Mucosa of descending colon (tissue), 3 donors: ENCODE data around the gene NAP1L1. TPM values are rescaled to one million over a fixed set of nuclear protein-coding genes. Genes with fewer than 3 reads are reported as not detected.

ENCODE experiments used
- ATAC-seq: fragments of 200-7000 bp; cut with Tn5 transposase; one replicate; pipeline ENCODE4 v1.9.1; 2020; ENCODE audit warnings: mild to moderate bottlenecking, moderate library complexity
- DNase-seq, 3 donors: peaks; one replicate each; pipeline ENCODE4 v3.0.0-alpha.2; 2020
- H3K36me3 ChIP-seq: fragments of 200-600 bp; one replicate; pipeline ENCODE4 v1.8.0; 2021; ENCODE audit warnings: low read depth, mild to moderate bottlenecking
- H3K4me1 ChIP-seq: fragments of 200-600 bp; one replicate; pipeline ENCODE4 v1.8.0; 2021; ENCODE audit warnings: low read depth, mild to moderate bottlenecking
- H3K4me3 ChIP-seq: fragments of 200-600 bp; one replicate; pipeline ENCODE4 v1.8.0; 2021; ENCODE audit warnings: mild to moderate bottlenecking
- H3K9me3 ChIP-seq: fragments of 200-600 bp; one replicate; pipeline ENCODE4 v1.8.0; 2021; ENCODE audit warnings: mild to moderate bottlenecking
- intact Hi-C, 2 donors: fragments of 100-400 bp; cut with DNase I in 1 of 2; cut with micrococcal nuclease in 1 of 2; formaldehyde crosslinking; loops; one replicate each; pipeline versions ENCODE4 v1.11.0 to v1.11.1; 2022; cut with DNase I, micrococcal nuclease
- total RNA-seq, 3 donors: library from RNA; stranded (reverse); fragmentation: NEBNext Ultra II Directional in 2 of 3; extraction: Animal tissue kit (Norgen Biotek cat#: 25700) in 2 of 3; gene quantifications; one replicate each; pipeline versions ENCODE4 v1.2.1 to v1.2.4, GENCODE V29; 2021 to 2023
- TF ChIP-seq, protein P1 (sequence below): fragments of 200-600 bp; IDR thresholded peaks from one replicate; pipeline ENCODE4 v1.8.0; 2022; ENCODE audit warnings: antibody characterized with exemption, mild to moderate bottlenecking
- donor health status: DM: no; HTN: no; CAD: no; lungs with moderate emphysema.
- donor health status: DM: no; HTN: no; CAD: no.
- donor health status: DM: no; HTN: yes; CAD: no.

The NAP1L1 gene
- total RNA-seq, 3 donors from 2014 or later: 81.4 to 310 (median 142) TPM

DNA sequence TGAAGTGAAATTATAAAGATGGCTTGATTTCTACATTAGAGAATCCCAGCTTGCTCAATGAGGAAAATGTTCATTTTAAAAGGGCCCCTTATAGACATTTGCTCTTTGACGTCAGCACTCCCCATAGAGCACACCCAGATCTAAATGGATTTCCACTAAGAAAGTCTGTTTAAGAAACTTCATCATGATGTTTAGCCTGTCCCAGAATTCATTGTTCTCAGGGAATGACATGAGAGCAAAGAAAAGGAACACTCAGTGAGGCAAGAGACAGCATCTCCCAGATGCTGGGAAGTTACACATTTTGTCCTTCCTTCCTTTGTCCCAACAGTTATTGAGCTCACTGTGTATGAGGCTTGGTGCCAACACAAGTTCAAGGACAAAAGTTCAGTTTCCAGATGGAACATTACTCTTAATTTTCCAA, 57.8 kb downstream of the NAP1L1 start:
- no peak for DNase-seq
- intact Hi-C loops: no loop called here
- no peak overlapping the region for H3K4me3 ChIP-seq

DNA sequence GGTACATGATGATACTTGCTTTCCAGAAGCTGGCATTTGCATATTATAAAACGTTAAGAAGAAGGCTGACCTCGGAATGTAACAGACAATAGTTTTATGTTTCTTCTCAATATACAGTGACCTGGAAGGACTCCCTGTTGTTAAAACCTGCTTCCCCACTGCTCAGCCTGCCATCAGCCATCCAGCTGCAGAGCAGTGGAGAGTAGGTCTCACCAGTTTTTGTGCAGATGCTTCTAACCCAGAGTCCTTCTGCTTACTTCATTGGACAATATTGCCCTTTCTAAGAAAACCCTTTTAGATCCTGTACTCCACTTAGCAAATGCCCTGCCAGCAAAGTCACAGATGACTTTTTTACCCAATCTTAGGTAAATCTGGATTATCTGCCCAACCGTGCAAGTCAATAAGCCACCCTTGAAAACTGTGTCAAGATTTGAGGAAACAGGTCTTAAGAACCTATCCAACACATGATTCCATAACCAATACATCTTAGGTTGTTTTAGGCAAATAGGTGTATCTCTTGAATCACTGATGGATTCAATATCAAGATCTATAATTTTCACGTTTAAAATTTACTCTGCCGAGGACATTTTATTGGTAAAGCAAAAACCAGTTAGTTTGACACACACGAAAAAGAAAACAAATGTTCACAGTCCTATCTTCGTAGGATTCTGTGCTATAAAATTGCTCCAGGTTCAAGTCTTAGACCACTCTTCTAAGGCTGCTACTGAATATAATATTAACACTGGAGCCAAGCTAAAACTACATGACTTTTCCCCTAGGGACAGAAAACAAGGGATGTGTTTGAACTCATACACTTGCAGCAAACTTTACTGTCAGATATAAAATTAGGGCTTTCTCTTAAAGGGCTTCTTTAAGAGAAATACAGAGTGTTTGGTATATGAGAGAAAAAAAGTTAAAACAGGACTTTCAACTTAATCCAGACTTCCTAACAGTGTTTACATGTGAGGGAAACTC, 58.6 kb downstream of the NAP1L1 start:
- Histone ChIP-seq H3K4me3 (no peak overlapping the region), H3K4me1 (no peaks in the 10 kb centered on the region), H3K36me3 (no peaks in the 10 kb centered on the region), H3K9me3 (no peaks in the 10 kb centered on the region)
- intact Hi-C loops: no loop called here
- DNase-seq (no peak), ATAC-seq (no peak)
- TF ChIP-seq, protein P1, sequence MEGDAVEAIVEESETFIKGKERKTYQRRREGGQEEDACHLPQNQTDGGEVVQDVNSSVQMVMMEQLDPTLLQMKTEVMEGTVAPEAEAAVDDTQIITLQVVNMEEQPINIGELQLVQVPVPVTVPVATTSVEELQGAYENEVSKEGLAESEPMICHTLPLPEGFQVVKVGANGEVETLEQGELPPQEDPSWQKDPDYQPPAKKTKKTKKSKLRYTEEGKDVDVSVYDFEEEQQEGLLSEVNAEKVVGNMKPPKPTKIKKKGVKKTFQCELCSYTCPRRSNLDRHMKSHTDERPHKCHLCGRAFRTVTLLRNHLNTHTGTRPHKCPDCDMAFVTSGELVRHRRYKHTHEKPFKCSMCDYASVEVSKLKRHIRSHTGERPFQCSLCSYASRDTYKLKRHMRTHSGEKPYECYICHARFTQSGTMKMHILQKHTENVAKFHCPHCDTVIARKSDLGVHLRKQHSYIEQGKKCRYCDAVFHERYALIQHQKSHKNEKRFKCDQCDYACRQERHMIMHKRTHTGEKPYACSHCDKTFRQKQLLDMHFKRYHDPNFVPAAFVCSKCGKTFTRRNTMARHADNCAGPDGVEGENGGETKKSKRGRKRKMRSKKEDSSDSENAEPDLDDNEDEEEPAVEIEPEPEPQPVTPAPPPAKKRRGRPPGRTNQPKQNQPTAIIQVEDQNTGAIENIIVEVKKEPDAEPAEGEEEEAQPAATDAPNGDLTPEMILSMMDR: no peak

More for the DNA sequence above, 57.8 kb downstream of the NAP1L1 start:
- H3K4me1 ChIP-seq: peaks cover 3% of the 10 kb centered on the region
- H3K36me3 ChIP-seq: no peaks in the 10 kb centered on the region
- H3K9me3 ChIP-seq: no peaks in the 10 kb centered on the region
- ATAC-seq: no peak
- TF ChIP-seq, protein P1: no peak

DNA sequence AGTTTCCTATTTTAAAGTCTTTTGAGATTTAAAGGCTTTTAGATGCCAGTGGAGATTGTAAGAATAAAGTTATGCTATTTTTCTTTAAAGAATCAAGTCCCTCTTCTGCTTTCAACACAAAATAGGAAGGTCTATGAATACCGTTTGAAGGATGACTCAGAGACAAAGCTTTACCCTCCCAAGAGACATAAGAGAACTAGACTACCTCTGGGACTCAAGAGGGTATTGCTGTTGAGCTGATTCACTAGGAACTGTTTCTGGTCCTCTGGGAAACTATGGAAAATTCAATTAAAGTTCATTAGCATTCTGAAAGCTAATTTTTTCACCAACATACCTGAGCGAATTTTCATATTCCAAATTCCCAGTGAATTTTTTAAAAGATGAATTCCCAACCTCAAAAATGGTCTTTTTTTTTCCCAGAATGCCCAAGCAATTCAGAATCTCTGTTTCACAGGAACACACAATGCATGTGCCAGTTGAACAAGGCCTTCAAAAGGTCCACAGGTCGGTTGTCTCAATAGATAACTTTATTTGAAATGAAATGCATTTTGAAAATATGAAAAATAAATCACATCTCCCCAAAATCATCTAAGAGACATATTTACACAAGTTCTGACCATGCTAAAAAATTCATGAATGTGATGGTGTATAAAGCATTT, 59.4 kb downstream of the NAP1L1 start:
- no peaks in the 10 kb centered on the region for H3K4me1 ChIP-seq
- H3K9me3 ChIP-seq: no peaks in the 10 kb centered on the region
- intact Hi-C loops: no loop called here
- ATAC-seq (no peak), DNase-seq (no peak)
- TF ChIP-seq, protein P1: no peak
- no peak overlapping the region for H3K4me3 ChIP-seq
- no peaks in the 10 kb centered on the region for H3K36me3 ChIP-seq

DNA sequence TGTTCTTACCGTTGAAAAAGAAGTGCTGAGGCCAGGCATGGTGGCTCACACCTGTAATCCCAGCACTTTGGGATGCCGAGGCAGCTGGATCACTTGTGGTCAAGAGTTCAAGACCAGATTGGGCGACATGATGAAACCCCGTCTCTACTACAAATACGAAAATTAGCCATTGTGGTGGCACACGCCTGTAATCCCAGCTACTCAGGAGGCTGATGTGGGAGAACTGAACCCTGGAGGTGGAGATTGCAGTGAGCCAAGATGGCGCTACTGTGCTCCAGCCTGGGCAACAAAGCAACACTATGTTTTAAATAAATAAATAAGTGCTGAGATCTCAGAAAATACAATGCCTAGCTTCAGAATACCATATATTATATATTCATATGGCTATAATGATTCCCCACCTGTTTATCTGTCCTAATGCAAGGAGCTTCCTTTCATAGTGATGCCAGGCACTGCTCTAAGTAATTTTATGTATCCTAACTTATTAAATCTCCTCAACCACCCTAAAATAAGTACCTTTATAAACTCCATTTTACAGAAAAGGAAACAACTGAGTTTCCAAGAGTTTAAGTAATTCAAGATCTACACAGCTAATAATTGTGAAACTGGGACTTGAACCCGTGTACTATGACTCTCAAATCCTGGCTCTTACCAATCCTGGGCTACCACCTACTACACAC, 60.2 kb downstream of the NAP1L1 start:
- TF ChIP-seq, protein P1: no peak
- no peaks in the 10 kb centered on the region for H3K4me1 ChIP-seq

DNA sequence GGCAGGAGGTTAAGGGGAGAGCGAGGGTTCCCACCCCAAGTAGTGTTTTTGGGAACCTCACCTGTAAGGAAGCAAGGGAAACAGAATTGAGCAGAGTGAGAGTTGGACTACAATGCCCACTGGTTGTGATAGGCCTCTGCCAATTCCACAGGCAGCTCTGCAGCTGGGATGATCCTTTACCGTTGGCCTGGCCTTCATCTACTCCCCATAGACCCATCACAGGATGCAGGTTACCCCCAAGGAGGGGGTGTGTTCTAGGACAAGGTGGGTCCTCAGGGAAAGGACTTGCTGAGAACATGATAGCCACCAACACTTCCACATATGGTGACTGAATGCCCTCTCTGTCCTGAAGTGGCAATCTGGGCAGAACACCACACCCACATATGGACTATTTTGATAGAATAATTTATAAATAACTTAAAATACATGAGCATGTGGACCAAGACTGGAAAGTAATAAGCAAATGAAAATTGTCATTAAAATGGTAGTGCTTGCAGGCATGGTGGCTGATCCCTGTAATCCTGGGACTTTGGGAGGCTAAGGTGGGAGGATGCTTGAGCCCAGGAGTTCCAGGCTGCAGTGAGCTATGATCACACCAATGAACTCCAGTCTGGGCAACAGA, 61.3 kb downstream of the NAP1L1 start:
- ATAC-seq (no peak), DNase-seq (no peak)
- H3K4me3 ChIP-seq: no peak overlapping the region
- no peaks in the 10 kb centered on the region for H3K4me1 ChIP-seq
- no peaks in the 10 kb centered on the region for H3K36me3 ChIP-seq
- no peaks in the 10 kb centered on the region for H3K9me3 ChIP-seq
- TF ChIP-seq, protein P1: no peak
- intact Hi-C loops: no loop called here

More for the DNA sequence above, 60.2 kb downstream of the NAP1L1 start:
- Histone ChIP-seq H3K4me3 (no peak overlapping the region), H3K9me3 (no peaks in the 10 kb centered on the region), H3K36me3 (no peaks in the 10 kb centered on the region)
- no peak for DNase-seq
- ATAC-seq: no peak
- intact Hi-C loops: no loop called here
